Vagina (tissue), 2 donors: ENCODE results near the gene MTERF2.

Experiments
- POLR2A ChIP-seq, 2 donors: fragments of 450-650 bp; IDR thresholded peaks; one replicate each; pipeline ENCODE4 v1.6.1; 2017; ENCODE audit warnings: antibody characterized with exemption in 2 of 2, mild to moderate bottlenecking in 2 of 2, moderate library complexity in 2 of 2
- POLR2AphosphoS5 ChIP-seq, 2 donors: sonication (generic); formaldehyde crosslinking; IDR thresholded peaks; one replicate each; pipeline ENCODE4 v1.9.0; 2017; ENCODE audit warnings: antibody characterized with exemption in 2 of 2, mild to moderate bottlenecking in 2 of 2, low read depth in 1 of 2; ENCODE audit not compliant: insufficient read depth in 1 of 2
- TF ChIP-seq, protein P1 (sequence below), 3 experiments: fragments of 450-650 bp in 2 of 3; fragments of 200-600 bp in 1 of 3; sonication (generic) in 1 of 3; IDR thresholded peaks; one replicate each; pipeline ENCODE4 v1.5.1; 2017 to 2019; ENCODE audit warnings: antibody characterized with exemption in 3 of 3, mild to moderate bottlenecking in 2 of 3, moderate library complexity in 2 of 3

DNA sequence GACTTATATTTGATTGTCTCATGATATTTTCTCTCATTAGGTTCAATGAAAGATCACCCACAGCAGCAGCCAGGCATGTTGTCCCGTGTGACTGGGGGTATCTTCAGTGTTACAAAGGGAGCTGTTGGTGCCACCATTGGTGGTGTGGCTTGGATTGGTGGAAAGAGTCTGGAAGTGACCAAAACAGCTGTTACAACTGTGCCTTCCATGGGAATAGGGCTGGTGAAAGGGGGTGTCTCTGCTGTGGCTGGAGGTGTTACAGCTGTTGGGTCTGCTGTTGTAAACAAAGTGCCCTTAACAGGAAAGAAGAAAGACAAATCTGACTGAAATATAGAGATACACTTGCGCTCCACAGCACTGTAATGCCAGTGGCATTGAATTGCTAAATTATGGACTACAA, 15.9 kb downstream of the MTERF2 start:
- TF ChIP-seq, protein P1, sequence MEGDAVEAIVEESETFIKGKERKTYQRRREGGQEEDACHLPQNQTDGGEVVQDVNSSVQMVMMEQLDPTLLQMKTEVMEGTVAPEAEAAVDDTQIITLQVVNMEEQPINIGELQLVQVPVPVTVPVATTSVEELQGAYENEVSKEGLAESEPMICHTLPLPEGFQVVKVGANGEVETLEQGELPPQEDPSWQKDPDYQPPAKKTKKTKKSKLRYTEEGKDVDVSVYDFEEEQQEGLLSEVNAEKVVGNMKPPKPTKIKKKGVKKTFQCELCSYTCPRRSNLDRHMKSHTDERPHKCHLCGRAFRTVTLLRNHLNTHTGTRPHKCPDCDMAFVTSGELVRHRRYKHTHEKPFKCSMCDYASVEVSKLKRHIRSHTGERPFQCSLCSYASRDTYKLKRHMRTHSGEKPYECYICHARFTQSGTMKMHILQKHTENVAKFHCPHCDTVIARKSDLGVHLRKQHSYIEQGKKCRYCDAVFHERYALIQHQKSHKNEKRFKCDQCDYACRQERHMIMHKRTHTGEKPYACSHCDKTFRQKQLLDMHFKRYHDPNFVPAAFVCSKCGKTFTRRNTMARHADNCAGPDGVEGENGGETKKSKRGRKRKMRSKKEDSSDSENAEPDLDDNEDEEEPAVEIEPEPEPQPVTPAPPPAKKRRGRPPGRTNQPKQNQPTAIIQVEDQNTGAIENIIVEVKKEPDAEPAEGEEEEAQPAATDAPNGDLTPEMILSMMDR (IDR thresholded peaks at IDR 0.05): no peak
- TF ChIP-seq POLR2A (IDR thresholded peaks at IDR 0.05) (no peak), POLR2AphosphoS5 (IDR thresholded peaks at IDR 0.05; ENCODE audit: insufficient read depth in 1 of 2, low read depth in 1 of 2) (no peak)
